DMS153 (cell line): ENCODE measurements around the gene POFUT1.
"Not testable (repeated sequence)": the region's sequence is repeated elsewhere in the genome, so short reads cannot be mapped to it uniquely, and the experiment has no call there.

ENCODE experiments used
- DNase-seq: peaks from one replicate; lab custom pipeline; 2025; lab: John Stamatoyannopoulos, UW

The POFUT1 gene

GRCh38 chr20:32189123-32189410 is 18.6 kb upstream of the POFUT1 start:
- no peak for DNase-seq

- DNase-seq: no peak
These were observed 17.7 kb upstream of the POFUT1 start for GRCh38 chr20:32189691-32190615.

- no peak for DNase-seq
These were observed 16.9 kb upstream of the POFUT1 start for GRCh38 chr20:32190616-32191415.

GRCh38 chr20:32191422-32191821 is 16.3 kb upstream of the POFUT1 start:
- DNase-seq: no peak

GRCh38 chr20:32191873-32192272 is 15.8 kb upstream of the POFUT1 start:
- no peak for DNase-seq

GRCh38 chr20:32192698-32193097 is 15.0 kb upstream of the POFUT1 start:
- DNase-seq: no peak

- DNase-seq: not testable (repeated sequence)
These were observed 14.3 kb upstream of the POFUT1 start for GRCh38 chr20:32193336-32193735.

- no peak for DNase-seq
These were observed 13.7 kb upstream of the POFUT1 start for GRCh38 chr20:32193996-32194395.

- DNase-seq: no peak
These were observed 12.1 kb upstream of the POFUT1 start for GRCh38 chr20:32195581-32195980.

- DNase-seq: not testable (repeated sequence)
These were observed 11.1 kb upstream of the POFUT1 start for GRCh38 chr20:32196613-32197012.

- not testable (repeated sequence) for DNase-seq
These were observed 10.5 kb upstream of the POFUT1 start for GRCh38 chr20:32197136-32197535.

GRCh38 chr20:32199006-32199405 is 8.7 kb upstream of the POFUT1 start:
- no peak for DNase-seq

- no peak for DNase-seq
These were observed 6.2 kb upstream of the POFUT1 start for GRCh38 chr20:32201296-32201976.

GRCh38 chr20:32201977-32202363 is 5.7 kb upstream of the POFUT1 start:
- DNase-seq: no peak

GRCh38 chr20:32203356-32204204 is 4.1 kb upstream of the POFUT1 start:
- no peak for DNase-seq

GRCh38 chr20:32204205-32205109 is 3.2 kb upstream of the POFUT1 start:
- no peak for DNase-seq

- no peak for DNase-seq
These were observed 2.4 kb upstream of the POFUT1 start for GRCh38 chr20:32205110-32205842.

GRCh38 chr20:32205843-32206759 is 1.6 kb upstream of the POFUT1 start:
- DNase-seq: no peak
